Mucosa of rectum (tissue), 2 donors: Measurements from ENCODE around the gene GLT1D1.

Experiments used
- H3K27ac ChIP-seq, 2 donors: one replicate each; pipeline ENCODE4 v1.7.0; 2013; ENCODE audit warnings: inconsistent platforms in 2 of 2, low read depth in 2 of 2, low read length in 2 of 2
- H3K27me3 ChIP-seq, 2 donors: one replicate each; pipeline ENCODE4 v1.7.0; 2013; ENCODE audit warnings: low read length in 2 of 2; ENCODE audit not compliant: control insufficient read depth in 2 of 2, insufficient read depth in 2 of 2
- H3K36me3 ChIP-seq, 2 donors: one replicate each; pipeline ENCODE4 v1.7.0; 2013; ENCODE audit warnings: low read length in 2 of 2; ENCODE audit not compliant: control insufficient read depth in 2 of 2, insufficient read depth in 2 of 2
- H3K4me1 ChIP-seq, 2 donors: one replicate each; pipeline ENCODE4 v1.7.0; 2013; ENCODE audit warnings: low read length in 2 of 2, mild to moderate bottlenecking in 1 of 2; ENCODE audit not compliant: control insufficient read depth in 2 of 2, insufficient read depth in 2 of 2
- H3K4me3 ChIP-seq, 2 donors: one replicate each; pipeline ENCODE4 v1.7.0; 2013; ENCODE audit warnings: low read length in 2 of 2
- H3K9ac ChIP-seq, 2 donors: one replicate each; pipeline ENCODE4 v1.7.0; 2013; ENCODE audit warnings: low read length in 2 of 2, low read depth in 1 of 2, mild to moderate bottlenecking in 1 of 2
- H3K9me3 ChIP-seq, 2 donors: one replicate each; pipeline ENCODE4 v1.7.0; 2013; ENCODE audit warnings: low read length in 2 of 2; ENCODE audit not compliant: control insufficient read depth in 2 of 2
- donor health status: healthy.
- donor health status: Normal muscosa, but diverticular disease.

The GLT1D1 gene

GRCh38 chr12:128872303-128872702 is 19.0 kb downstream of the GLT1D1 start:
- H3K27me3 ChIP-seq, result no peaks in the 10 kb centered on the region
- no peaks in the 10 kb centered on the region for H3K9me3 ChIP-seq
- H3K4me1 ChIP-seq, result no peaks in the 10 kb centered on the region
- H3K9ac ChIP-seq, result no peak overlapping the region
- H3K4me3 ChIP-seq, result no peak overlapping the region
- no peaks in the 10 kb centered on the region for H3K36me3 ChIP-seq
- no peak overlapping the region for H3K27ac ChIP-seq

GRCh38 chr12:128876559-128876958 is 23.3 kb downstream of the GLT1D1 start:
- Histone ChIP-seq H3K36me3 (no peaks in the 10 kb centered on the region), H3K9ac (no peak overlapping the region), H3K4me1 (no peaks in the 10 kb centered on the region), H3K27ac (no peak overlapping the region), H3K4me3 (no peak overlapping the region), H3K27me3 (no peaks in the 10 kb centered on the region), H3K9me3 (no peaks in the 10 kb centered on the region)

- no peaks in the 10 kb centered on the region for H3K36me3 ChIP-seq
- no peaks in the 10 kb centered on the region for H3K9me3 ChIP-seq
- H3K4me3 ChIP-seq, result no peak overlapping the region
- H3K9ac ChIP-seq, result no peak overlapping the region
- no peaks in the 10 kb centered on the region for H3K4me1 ChIP-seq
- H3K27ac ChIP-seq, result no peak overlapping the region
- H3K27me3 ChIP-seq, result no peaks in the 10 kb centered on the region
These were observed 26.9 kb downstream of the GLT1D1 start for GRCh38 chr12:128879898-128880764.

GRCh38 chr12:128891856-128892255 is 38.6 kb downstream of the GLT1D1 start:
- no peaks in the 10 kb centered on the region for H3K9me3 ChIP-seq
- no peaks in the 10 kb centered on the region for H3K4me1 ChIP-seq
- no peak overlapping the region for H3K27ac ChIP-seq
- no peaks in the 10 kb centered on the region for H3K36me3 ChIP-seq
- H3K9ac ChIP-seq, result no peak overlapping the region
- H3K27me3 ChIP-seq, result no peaks in the 10 kb centered on the region
- no peak overlapping the region for H3K4me3 ChIP-seq

GRCh38 chr12:128903236-128903635 is 50.0 kb downstream of the GLT1D1 start:
- H3K27ac ChIP-seq, result no peak overlapping the region
- no peaks in the 10 kb centered on the region for H3K9me3 ChIP-seq
- H3K9ac ChIP-seq, result no peak overlapping the region
- H3K36me3 ChIP-seq, result no peaks in the 10 kb centered on the region
- no peak overlapping the region for H3K4me3 ChIP-seq
- H3K4me1 ChIP-seq, result no peaks in the 10 kb centered on the region
- no peaks in the 10 kb centered on the region for H3K27me3 ChIP-seq

- no peak overlapping the region for H3K4me3 ChIP-seq
- no peak overlapping the region for H3K9ac ChIP-seq
- H3K9me3 ChIP-seq, result no peaks in the 10 kb centered on the region
- no peaks in the 10 kb centered on the region for H3K36me3 ChIP-seq
- H3K27me3 ChIP-seq, result no peaks in the 10 kb centered on the region
- no peaks in the 10 kb centered on the region for H3K4me1 ChIP-seq
- no peak overlapping the region for H3K27ac ChIP-seq
These were observed 51.8 kb downstream of the GLT1D1 start for GRCh38 chr12:128905003-128905544.

GRCh38 chr12:128906485-128907137 is 53.3 kb downstream of the GLT1D1 start:
- Histone ChIP-seq H3K9ac (no peak overlapping the region), H3K27me3 (no peaks in the 10 kb centered on the region), H3K36me3 (no peaks in the 10 kb centered on the region), H3K4me3 (no peak overlapping the region), H3K9me3 (no peaks in the 10 kb centered on the region), H3K4me1 (no peaks in the 10 kb centered on the region), H3K27ac (no peak overlapping the region)

- H3K9me3 ChIP-seq, result no peaks in the 10 kb centered on the region
- no peaks in the 10 kb centered on the region for H3K4me1 ChIP-seq
- no peaks in the 10 kb centered on the region for H3K36me3 ChIP-seq
- no peak overlapping the region for H3K4me3 ChIP-seq
- H3K27me3 ChIP-seq, result no peaks in the 10 kb centered on the region
- H3K9ac ChIP-seq, result no peak overlapping the region
- H3K27ac ChIP-seq, result no peak overlapping the region
These were observed 55.0 kb downstream of the GLT1D1 start for GRCh38 chr12:128908254-128908653.

GRCh38 chr12:128909653-128910052 is 56.4 kb downstream of the GLT1D1 start:
- Histone ChIP-seq H3K27me3 (no peaks in the 10 kb centered on the region), H3K9me3 (no peaks in the 10 kb centered on the region), H3K36me3 (no peaks in the 10 kb centered on the region)

GRCh38 chr12:128910629-128911028 is 57.4 kb downstream of the GLT1D1 start:
- Histone ChIP-seq H3K27ac (no peak overlapping the region), H3K9ac (no peak overlapping the region), H3K4me1 (no peaks in the 10 kb centered on the region), H3K9me3 (no peaks in the 10 kb centered on the region), H3K27me3 (no peaks in the 10 kb centered on the region), H3K4me3 (no peak overlapping the region), H3K36me3 (no peaks in the 10 kb centered on the region)

More at GRCh38 chr12:128909653-128910052, 56.4 kb downstream of the GLT1D1 start:
- Histone ChIP-seq H3K4me1 (no peaks in the 10 kb centered on the region), H3K27ac (no peak overlapping the region), H3K9ac (no peak overlapping the region), H3K4me3 (no peak overlapping the region)
